Lower leg skin (tissue), 3 donors: Measurements from ENCODE around the gene SLFN12.

Source experiments
- POLR2A ChIP-seq, 2 donors: fragments of 450-650 bp; IDR thresholded peaks; one replicate each; pipeline ENCODE4 v1.6.1; 2016 to 2017; ENCODE audit warnings: antibody characterized with exemption in 2 of 2, mild to moderate bottlenecking in 1 of 2, moderate library complexity in 1 of 2
- TF ChIP-seq, protein P1 (sequence below), 3 donors: fragments of 450-650 bp; IDR thresholded peaks; one replicate each; pipeline ENCODE4 v1.5.1; 2016; ENCODE audit warnings: antibody characterized with exemption in 3 of 3, mild to moderate bottlenecking in 3 of 3, moderate library complexity in 2 of 3

DNA sequence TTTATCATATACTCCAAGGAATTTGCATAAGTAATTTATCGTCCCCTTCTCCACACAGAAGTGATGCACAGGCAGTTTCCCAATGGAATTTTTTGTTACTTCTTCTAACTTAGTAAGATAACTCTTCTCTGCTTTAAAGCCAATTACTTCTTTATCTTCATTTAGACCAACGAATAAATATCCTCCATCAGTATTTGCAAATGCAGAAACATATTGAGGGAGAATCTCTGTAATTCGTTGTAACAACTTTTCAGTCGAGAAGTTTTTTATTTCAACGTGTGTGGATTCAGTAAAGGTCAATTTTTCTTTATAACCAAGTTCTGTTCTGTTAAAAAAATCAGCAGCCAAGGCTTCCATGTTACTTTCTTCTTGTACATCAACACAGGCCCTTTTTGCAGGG, 47.0 kb upstream of the SLFN12 start:
- no peak for TF ChIP-seq POLR2A (IDR thresholded peaks at IDR 0.05)
- TF ChIP-seq, protein P1, sequence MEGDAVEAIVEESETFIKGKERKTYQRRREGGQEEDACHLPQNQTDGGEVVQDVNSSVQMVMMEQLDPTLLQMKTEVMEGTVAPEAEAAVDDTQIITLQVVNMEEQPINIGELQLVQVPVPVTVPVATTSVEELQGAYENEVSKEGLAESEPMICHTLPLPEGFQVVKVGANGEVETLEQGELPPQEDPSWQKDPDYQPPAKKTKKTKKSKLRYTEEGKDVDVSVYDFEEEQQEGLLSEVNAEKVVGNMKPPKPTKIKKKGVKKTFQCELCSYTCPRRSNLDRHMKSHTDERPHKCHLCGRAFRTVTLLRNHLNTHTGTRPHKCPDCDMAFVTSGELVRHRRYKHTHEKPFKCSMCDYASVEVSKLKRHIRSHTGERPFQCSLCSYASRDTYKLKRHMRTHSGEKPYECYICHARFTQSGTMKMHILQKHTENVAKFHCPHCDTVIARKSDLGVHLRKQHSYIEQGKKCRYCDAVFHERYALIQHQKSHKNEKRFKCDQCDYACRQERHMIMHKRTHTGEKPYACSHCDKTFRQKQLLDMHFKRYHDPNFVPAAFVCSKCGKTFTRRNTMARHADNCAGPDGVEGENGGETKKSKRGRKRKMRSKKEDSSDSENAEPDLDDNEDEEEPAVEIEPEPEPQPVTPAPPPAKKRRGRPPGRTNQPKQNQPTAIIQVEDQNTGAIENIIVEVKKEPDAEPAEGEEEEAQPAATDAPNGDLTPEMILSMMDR (IDR thresholded peaks at IDR 0.05), result no peak
